ENCODE results near the gene LRBA. TPM values are rescaled to one million over a fixed set of nuclear protein-coding genes. Genes with fewer than 3 reads are reported as not detected.

Gene LRBA
- total and polyA plus RNA-seq, 8 donors: 7.3 to 156 (median 73.9) TPM

GRCh38 chr4:150423074-150423473, 592.0 kb downstream of the LRBA start:
- TF ChIP-seq CTCF (IDR thresholded peaks at IDR 0.05): no peak
- no peak for TF ChIP-seq EP300 (IDR thresholded peaks at IDR 0.05)
- TF ChIP-seq POLR2AphosphoS5 (IDR thresholded peaks at IDR 0.05): no peak
- WGBS, 5 donors: 88 to 94% (median 90%) methylated on average over 13 of the region's 13 CpGs
- no peaks in the 10 kb centered on the region for H3K4me1 ChIP-seq
- H3K36me3 ChIP-seq: peaks cover 5 to 17% (median 10%) of the 10 kb centered on the region in 4 donors
- H3K9me3 ChIP-seq: no peaks in the 10 kb centered on the region
- intact Hi-C loops (cut with DNase I; ENCODE audit: low total_unique reads): no loop called here
- H3K4me3 ChIP-seq: no peak overlapping the region
- no peaks in the 10 kb centered on the region for H3K27me3 ChIP-seq
- no peak for DNase-seq
- no peak overlapping the region for H3K27ac ChIP-seq

GRCh38 chr4:150421612-150422011, 593.5 kb downstream of the LRBA start:
- no peak for DNase-seq
- intact Hi-C loops (cut with DNase I; ENCODE audit: low total_unique reads): no loop called here
- no peak overlapping the region for H3K27ac ChIP-seq
- no peak overlapping the region for H3K4me3 ChIP-seq
- H3K9me3 ChIP-seq: no peaks in the 10 kb centered on the region
- peaks cover 5 to 17% (median 10%) of the 10 kb centered on the region in 4 donors for H3K36me3 ChIP-seq
- TF ChIP-seq POLR2AphosphoS5 (IDR thresholded peaks at IDR 0.05) (no peak), POLR2A (IDR thresholded peaks at IDR 0.05) (no peak), EP300 (IDR thresholded peaks at IDR 0.05) (no peak), CTCF (IDR thresholded peaks at IDR 0.05) (no peak)
- no peaks in the 10 kb centered on the region for H3K27me3 ChIP-seq
- no peaks in the 10 kb centered on the region for H3K4me1 ChIP-seq
- 53 to 80% (median 74%) methylated on average over 1 of the region's 1 CpG for WGBS, 5 donors

- intact Hi-C loops (cut with DNase I; ENCODE audit: low total_unique reads): no loop called here
- Histone ChIP-seq H3K27me3 (no peaks in the 10 kb centered on the region), H3K4me3 (no peak overlapping the region), H3K9me3 (no peaks in the 10 kb centered on the region), H3K27ac (no peak overlapping the region), H3K36me3 (peaks cover 5 to 17% (median 12%) of the 10 kb centered on the region in 4 donors), H3K4me1 (no peaks in the 10 kb centered on the region)
- 97 to 100% (median 97%) methylated on average over 4 of the region's 4 CpGs for WGBS, 5 donors
- DNase-seq: no peak
- TF ChIP-seq CTCF (IDR thresholded peaks at IDR 0.05) (no peak), POLR2AphosphoS5 (IDR thresholded peaks at IDR 0.05) (no peak)
Observed at GRCh38 chr4:150419939-150420338, 595.1 kb downstream of the LRBA start.

GRCh38 chr4:150418757-150419410, 596.2 kb downstream of the LRBA start:
- no peak for TF ChIP-seq CTCF (IDR thresholded peaks at IDR 0.05)
- TF ChIP-seq EP300 (IDR thresholded peaks at IDR 0.05): no peak
- TF ChIP-seq POLR2AphosphoS5 (IDR thresholded peaks at IDR 0.05): no peak
- no peak for TF ChIP-seq POLR2A (IDR thresholded peaks at IDR 0.05)
- WGBS, 5 donors: 91 to 97% (median 95%) methylated on average over 4 of the region's 4 CpGs
- H3K9me3 ChIP-seq: no peaks in the 10 kb centered on the region
- peaks cover 5 to 24% (median 13%) of the 10 kb centered on the region in 4 donors for H3K36me3 ChIP-seq
- no peaks in the 10 kb centered on the region for H3K27me3 ChIP-seq
- no peaks in the 10 kb centered on the region for H3K4me1 ChIP-seq
- no peak for DNase-seq
- no peak overlapping the region for H3K4me3 ChIP-seq
- H3K27ac ChIP-seq: no peak overlapping the region
- intact Hi-C loops (cut with DNase I; ENCODE audit: low total_unique reads): no loop called here

Measured in stomach (tissue), 9 donors.